Measurements from ENCODE around the gene PDX1.

PDX1 gene

DNA sequence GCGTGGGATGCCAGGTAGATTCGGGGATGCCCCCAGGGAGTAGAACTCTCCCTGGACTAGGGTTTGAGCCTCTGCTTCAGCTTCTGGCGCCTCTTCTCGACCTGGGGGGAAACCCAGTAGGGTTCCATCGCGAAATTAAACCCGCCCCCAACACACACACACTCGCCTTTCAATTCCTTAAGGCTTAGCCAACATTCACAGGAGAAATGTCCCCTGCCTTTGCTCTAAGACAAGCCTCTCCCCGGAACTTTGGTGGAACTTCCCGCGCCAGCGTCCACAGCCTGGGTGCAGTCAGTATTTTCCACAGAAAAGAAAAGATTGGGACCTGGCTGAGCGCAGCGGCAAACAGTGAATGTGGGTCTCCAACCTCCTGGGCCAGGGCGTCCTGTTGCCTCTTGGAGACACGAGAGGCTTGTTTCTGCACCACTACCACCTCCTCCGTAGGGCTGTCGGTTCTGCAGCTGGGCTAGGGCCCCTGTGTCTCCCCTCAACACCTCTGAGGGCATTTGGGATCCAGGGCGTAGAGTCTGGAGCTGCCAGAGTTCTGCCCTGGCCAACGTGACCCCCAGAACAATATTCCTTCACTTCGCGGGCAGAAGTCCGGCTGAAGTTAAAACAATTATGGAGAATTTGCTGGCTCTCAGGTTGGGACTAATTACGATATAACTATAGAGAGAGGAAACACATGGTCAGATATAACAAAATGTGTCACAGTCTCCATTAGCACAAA lies 3.2 kb downstream of the PDX1 start:
- DNase-seq, result no peak

DNA sequence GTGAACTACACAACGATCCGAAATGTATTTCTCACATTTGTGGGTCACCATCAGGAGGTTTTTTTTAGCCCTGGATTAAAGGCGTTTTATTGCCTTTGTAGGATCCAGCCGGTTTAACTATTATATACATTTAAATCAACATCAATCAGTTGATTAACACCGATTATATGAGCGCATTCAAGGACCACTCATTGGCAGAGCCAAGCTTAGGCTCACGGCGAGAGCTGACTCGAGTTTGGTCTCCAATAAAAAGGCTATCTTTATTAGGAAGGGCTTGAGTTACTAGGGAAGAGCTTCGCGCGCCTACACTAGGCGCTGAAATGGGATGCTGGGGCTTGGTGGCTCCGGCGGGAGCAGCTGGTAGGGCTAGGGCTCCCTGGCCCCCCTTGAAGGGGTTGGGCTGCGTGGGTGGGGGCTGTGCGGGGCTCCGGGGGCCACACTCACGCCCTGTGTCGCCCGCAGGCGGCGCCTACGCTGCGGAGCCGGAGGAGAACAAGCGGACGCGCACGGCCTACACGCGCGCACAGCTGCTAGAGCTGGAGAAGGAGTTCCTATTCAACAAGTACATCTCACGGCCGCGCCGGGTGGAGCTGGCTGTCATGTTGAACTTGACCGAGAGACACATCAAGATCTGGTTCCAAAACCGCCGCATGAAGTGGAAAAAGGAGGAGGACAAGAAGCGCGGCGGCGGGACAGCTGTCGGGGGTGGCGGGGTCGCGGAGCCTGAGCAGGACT lies 4.2 kb downstream of the PDX1 start:
- no peak for DNase-seq

DNA sequence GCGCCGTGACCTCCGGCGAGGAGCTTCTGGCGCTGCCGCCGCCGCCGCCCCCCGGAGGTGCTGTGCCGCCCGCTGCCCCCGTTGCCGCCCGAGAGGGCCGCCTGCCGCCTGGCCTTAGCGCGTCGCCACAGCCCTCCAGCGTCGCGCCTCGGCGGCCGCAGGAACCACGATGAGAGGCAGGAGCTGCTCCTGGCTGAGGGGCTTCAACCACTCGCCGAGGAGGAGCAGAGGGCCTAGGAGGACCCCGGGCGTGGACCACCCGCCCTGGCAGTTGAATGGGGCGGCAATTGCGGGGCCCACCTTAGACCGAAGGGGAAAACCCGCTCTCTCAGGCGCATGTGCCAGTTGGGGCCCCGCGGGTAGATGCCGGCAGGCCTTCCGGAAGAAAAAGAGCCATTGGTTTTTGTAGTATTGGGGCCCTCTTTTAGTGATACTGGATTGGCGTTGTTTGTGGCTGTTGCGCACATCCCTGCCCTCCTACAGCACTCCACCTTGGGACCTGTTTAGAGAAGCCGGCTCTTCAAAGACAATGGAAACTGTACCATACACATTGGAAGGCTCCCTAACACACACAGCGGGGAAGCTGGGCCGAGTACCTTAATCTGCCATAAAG lies 4.8 kb downstream of the PDX1 start:
- DNase-seq, result no peak

DNA sequence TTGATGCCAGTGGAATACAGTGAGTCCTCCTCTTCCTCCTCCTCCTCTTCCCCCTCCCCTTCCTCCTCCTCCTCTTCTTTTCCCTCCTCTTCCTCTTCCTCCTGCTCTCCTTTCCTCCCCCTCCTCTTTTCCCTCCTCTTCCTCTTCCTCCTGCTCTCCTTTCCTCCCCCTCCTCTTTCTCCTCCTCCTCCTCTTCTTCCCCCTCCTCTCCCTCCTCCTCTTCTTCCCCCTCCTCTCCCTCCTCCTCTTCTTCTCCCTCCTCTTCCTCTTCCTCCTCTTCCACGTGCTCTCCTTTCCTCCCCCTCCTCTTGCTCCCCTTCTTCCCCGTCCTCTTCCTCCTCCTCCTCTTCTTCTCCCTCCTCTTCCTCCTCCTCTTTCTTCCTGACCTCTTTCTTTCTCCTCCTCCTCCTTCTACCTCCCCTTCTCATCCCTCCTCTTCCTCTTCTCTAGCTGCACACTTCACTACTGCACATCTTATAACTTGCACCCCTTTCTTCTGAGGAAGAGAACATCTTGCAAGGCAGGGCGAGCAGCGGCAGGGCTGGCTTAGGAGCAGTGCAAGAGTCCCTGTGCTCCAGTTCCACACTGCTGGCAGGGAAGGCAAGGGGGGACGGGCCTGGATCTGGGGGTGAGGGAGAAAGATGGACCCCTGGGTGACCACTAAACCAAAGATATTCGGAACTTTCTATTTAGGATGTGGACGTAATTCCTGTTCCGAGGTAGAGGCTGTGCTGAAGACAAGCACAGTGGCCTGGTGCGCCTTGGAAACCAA lies 5.6 kb downstream of the PDX1 start:
- no peak for DNase-seq

DNA sequence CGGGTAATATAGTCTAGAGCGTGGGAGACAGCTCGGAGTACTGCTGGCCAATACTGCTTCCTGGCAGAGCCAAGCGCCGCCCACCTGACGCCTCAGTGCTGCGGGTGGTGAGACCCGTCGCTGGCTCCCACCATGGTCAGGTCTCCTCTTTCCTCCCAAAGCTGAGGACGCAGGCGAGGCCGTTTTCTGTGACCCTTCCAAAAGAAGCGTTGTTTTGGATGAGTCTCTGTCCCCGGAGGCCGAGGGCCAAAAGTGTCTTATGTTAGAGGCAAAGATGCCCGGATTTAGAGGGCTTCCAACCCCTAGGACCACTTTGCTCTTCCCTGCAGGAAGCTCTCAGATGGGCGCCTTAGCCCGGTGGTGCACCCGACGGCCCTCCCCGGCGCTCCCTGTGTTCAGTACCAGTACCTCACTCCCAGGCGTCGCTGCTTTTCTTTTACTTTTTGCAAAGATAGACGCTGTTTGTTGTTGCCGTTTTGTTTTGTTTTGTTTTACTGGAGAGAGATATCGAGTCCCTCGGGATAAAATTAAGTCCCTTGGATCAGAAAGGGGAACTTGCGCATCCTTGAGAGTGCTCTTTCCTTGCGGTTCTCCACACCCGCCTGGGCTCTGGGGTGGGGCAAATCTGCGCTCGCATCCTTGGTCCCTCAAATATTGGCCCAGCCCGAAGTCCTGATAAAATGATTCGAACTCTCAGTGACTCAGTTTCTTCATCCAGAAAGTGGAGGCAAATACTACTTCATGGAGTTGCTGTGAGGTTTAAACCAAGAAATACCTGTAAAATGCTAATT lies 7.0 kb downstream of the PDX1 start:
- no peak for DNase-seq

DNA sequence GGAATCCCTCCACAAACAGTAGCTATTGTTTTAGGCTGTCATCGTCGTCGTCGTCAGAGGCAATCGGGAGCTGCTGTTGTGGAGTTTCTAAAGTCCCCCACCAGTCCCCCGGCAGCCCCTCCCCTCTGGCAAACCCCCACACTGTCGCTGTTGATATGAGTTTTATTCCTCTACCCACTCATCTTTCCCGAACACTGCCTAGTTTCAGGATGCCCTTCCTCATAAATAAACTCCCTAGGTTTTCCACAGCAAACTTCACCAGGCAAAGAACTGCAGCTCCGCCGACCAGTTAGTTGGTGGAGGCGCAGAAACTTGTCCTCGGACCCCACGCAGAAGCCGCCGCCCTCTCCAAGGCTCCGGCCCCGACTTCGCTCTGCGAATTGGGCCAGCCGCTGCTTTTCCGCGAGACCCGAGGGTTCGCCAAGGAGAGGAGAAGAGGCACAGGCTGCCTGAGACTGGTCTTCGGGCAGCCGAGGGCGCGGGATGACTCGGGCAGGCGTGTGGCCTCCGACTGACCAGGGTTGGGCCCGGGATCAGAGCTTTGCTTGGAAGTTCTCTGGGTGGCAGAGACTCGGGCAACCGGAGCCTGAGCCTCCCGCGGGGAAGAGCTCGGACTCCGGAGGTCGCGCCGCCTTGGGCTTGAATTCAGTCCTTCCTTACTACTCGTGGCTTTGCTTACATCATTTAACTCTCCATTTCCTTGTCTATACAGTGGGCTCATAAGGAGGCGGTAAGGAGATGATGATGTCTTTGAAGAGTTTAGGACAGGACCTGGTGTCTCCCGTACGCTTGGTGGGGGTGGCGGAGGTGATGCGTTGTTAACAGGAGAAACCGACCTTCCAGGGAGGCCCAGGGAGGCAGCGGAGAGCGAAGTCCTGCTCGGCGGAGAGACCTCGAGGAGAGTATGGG lies 7.9 kb downstream of the PDX1 start:
- no peak for DNase-seq

DNA sequence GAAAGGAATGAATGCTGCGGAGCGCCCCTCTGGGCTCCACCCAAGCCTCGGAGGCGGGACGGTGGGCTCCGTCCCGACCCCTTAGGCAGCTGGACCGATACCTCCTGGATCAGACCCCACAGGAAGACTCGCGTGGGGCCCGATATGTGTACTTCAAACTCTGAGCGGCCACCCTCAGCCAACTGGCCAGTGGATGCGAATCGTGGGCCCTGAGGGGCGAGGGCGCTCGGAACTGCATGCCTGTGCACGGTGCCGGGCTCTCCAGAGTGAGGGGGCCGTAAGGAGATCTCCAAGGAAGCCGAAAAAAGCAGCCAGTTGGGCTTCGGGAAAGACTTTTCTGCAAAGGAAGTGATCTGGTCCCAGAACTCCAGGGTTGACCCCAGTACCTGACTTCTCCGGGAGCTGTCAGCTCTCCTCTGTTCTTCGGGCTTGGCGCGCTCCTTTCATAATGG lies 8.6 kb downstream of the PDX1 start:
- no peak for DNase-seq

DNA sequence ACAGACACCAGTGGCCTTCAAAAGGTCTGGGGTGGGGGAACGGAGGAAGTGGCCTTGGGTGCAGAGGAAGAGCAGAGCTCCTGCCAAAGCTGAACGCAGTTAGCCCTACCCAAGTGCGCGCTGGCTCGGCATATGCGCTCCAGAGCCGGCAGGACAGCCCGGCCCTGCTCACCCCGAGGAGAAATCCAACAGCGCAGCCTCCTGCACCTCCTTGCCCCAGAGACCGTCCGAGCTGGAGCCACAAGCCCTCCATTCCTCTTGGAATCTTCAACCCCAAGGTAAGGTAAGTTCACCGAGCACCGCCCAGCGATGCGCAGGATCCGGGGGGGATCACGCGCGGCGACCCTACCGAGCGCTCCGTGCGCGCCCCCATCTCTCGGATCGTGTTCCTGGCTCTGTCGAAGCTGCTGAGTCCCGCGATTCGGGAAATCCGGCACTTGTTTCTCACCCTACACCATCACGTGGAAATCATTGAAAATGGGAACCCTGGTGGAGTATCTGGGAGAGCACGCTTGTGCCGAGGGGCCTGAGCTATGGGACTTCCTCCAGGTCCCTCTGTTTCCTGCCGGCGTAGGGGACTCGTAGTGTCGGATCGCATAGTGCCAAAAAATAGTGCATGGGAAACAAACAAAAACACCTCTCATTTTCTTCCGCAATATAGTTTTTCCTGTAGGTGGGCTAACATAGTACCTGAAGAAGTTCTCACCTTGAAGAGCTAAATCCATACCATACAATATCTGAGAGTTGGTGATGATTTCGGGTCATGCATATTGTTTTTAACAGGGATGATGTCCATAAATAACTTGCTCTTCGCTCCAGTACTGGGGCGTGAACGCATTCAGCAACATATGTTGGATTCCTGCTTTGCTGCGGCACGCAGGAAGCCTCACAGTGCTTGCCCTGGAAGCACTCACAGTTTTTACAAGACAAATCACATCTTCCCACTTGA lies 9.3 kb downstream of the PDX1 start:
- no peak for DNase-seq

DNA sequence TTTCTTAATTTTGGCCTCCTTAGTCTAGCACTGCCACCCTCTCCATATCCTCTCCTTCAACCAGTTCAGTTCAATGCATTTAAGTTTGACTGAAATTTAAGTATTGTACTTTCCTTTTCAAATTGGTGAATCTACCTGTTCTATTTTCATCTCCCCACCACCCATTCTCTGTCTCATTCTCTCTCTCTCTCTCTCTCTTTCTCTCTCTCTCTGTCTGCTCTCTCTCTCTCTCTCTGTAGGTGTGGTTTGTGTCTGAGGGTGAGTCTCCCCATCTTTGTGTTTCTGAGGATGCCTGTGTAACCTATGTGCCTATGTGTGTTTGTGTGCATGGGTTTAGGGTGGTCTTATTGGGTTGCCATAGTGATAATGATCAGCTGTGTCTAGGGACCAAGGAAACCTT lies 10.1 kb downstream of the PDX1 start:
- DNase-seq, result no peak

DNA sequence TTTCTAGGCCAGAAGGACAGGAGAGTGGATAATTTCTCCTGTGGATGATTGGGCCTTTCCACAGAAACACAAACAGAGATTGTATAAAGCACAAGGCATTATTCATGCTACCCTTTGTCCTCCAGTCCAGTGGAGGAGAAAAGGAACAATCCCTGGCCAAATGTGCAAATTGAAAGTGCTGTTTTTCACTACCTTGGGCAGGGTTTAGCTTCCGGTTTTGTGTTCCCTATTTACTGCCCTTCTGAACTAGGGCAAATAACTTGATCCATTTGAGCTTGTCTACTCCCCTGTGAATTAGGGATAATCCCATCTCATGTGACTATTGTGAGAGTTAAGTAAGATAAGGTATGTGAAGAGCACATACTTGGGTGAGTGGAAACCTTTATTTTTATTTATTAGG lies 13.3 kb downstream of the PDX1 start:
- DNase-seq, result no peak

DNA sequence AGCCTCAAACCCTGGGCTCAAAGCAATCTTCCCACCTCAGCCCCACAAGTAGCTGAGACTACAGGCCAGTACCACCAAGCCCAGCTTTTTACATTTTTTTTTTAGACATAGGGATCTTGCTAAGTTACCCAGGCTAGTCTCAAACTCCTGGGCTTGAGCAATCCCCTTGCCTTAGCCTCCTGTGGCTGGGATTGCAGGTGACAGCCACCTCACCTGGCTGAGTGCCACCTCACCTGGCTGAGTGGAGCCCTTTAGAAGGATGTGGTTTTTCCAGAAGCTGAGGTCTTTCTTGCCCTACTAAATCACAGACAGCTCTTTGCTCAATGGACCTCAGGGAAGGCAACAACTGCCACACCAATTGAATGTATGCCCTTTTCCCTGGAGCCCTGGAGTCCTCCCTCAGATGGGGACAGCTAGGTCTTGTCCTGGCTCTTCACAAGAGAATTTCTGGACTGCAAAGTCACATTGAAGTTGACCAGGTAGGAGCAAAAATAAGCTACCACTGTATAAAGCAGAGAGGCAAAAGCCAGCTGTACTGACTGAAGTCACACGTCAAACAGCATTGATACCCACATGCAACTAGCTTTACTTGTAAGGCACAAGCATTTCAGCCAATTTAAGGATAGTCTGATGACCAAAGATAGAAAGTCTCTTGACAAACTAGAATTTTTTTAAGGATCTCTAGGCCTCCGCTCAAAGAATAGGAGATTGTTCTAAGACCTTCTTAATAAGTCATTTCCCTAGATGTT lies 14.0 kb downstream of the PDX1 start:
- DNase-seq, result no peak

DNA sequence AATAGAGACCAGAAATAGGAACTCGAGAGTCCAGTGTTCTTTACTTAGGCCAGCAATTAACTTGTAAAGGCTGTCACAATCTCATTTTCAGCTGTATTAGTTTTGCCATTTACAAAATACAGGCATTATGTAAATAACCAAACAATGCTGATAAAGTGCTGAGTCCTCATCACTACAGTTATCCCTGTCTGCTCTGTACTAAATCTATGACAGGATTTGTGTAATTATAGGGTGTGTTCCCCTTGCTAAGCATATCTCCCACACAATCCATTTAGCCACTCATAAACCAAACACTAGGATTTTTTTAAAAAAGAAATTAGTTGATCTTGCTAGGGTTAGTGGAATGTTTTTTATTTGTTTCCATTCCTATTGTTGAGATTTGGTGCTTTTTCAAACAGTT lies 23.2 kb downstream of the PDX1 start:
- no peak for DNase-seq

DNA sequence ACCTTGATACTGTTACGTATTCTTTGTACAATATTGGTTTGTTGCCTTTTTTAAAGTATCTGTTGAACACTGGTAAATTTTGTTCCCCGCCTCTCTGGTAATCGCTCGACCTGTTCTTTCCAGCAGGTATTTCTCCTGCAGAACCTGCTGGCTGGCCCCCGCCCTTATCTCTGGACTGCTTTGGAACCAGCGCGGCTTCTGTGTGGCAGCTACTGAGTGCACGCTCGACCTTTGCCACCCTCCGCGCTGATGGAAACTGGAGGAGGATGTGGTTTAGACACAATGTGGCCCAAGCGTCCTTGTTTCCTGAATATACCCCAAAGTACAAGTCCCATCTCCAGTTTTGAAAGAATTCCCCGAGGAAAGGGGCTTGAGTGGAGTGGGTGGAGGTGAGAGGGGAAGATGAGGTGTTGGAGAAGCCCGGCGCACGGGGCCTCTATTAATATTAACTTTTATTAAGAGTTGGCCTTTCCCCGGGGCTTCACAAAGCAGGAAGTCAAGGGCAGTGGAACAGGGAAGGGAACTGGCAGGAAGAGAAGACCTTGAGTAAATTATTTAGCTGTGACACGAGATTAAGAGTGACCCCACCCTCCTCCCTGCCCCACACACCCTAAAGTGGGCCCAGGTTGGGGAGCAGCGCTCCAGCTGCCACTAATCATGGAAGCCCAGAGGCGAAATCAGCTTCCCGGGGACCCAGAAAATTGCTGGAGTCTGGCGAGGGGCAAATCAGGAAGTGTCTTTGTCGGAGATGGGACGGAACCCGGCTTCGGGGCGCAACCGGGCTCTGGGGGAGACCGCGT lies 33.3 kb downstream of the PDX1 start:
- DNase-seq, result no peak

DNA sequence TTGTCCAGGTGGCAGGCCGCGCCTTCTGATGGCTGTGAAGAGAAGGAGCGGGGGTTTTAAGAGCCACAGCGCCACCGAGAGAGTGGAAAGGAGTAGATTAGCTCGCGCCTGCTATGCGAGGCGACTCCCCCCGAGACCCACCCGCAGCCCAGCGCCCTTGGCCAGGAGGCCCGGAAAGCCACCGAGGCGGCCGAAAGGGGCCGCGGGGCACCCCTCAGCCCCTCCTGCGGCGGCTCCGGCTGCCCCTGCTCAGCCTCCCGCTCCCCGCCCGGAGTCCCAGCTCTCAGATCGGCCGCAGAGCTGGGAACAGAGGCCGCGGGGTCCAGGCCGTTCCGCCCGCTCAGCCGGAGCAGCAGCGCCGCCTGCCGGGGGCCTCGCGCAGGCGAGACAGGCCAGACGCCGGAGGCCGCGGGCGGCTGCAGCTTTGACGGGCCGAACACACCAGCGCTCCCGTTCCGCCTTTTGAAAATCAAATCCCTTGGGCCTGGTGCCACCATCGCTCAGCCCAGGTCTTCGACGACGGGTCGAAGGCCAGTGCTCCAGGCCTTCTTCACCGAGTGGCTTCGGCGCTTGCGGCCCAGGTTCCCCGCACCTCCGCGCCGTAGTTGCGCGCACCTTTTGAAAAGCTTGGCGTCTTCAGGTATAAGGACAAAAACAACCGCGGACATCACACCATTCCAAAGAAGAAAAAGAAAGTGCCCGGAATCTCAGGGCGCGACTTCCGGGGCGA lies 34.0 kb downstream of the PDX1 start:
- peak; percentile 89 for DNase-seq

DNA sequence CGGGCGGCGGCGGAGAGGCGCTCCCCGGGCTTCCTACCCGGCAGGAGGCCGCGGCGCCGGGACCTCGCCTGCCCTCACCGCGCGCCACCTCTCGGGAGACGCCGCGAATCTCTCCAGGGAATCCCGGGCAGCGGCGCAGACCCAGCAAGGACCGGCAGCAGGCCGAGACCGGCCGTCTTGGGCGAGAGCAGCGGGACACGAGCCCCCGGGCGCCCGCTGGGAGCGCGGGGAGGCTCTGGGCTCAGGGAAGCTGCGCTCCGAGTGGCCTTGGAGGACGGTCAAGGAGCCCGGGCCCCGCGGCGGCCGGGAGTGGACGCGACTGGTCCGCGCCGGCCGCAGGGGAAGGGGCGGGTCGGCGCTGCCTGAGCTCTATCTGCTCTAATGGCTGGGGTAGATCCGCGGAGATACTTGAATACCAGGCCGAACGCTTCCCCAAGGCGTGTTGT lies 34.6 kb downstream of the PDX1 start:
- peak; percentile 30 for DNase-seq

DNA sequence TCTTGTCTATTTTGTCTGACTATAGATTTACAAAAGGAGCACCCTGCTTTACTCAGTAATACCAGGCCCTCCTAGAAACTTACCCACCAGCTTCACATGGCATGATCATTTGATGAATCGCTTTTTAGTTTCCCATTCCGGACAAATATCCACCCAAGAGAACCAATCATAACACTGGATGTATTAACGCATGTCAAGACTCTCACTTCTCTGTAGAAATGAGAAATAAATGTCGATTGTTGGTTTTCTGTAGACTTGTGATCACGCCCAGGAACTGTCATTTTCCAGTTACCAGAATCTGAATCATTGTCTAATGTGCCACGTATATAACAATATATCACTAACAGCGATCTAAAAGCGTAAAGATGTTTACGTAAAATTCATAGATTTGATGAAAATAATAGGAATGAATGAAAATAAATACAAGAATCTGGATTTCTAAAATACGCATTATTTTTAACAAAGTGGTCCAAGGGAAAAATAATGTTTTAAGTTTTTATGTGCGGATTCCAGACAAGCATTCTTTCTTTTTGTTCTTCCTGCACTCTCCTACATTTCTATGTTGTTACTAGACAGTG lies 35.3 kb downstream of the PDX1 start:
- DNase-seq, result no peak

DNA sequence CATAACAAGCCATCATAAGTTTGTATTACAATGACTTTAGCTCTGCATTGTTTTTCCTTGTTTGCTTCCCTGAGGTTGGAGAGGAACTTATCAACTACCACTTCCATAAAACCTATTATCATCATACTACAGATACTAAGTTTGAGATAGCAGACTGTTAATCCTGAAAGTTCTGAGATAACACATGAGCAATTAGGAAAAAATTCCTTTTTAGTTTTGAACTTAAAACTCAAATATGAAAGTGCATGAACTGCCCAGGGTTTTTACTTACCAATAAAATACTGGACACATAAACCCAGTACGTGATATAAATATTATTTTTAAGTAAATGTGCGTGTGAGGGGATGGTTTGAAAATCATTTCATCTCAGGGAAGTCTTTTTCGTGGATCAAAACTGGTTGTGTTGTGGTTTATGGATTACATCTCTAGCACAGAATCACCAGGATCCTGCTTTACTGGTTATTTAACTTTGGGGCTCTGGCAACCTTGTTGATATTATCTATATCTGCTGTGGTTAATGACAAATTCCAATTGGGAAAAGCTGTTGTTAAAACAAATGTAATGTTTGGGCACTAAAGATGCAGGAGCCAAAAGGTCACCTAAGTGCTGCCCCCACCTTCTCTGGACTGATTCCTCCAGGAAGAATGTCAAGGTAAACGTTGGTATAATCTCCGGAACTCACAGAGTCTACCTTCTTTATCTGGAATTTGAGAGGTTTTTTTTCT lies 36.9 kb downstream of the PDX1 start:
- DNase-seq, result no peak

All from NCI-H1092 treated with DMSO at 0.1 percent for 48 hours (cell line).